ENCODE results near the gene DENND1A.

Gene DENND1A

DNA sequence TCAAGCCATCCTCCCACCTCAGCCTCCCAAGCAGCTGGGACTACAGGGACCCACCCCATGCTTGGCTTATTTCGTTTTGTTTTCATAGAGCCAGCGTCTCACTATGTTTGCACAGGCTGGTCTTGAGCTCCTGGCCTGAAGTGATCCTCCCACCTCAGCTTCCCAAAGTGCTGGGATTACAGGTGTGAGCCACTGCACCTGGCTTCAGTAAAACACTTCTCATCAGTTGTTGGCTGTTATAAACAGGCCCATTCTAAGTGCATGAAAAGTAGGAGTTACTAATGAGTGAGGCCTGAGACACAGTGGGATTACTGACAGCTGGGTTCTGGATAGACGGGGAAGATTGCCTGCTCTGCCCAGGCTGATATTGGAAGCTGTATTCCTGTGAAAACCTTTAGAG, 570.4 kb downstream of the DENND1A start:
- no peak for DNase-seq (ENCODE audit: low spot score)
- H3K27ac ChIP-seq: no peak overlapping the region

DNA sequence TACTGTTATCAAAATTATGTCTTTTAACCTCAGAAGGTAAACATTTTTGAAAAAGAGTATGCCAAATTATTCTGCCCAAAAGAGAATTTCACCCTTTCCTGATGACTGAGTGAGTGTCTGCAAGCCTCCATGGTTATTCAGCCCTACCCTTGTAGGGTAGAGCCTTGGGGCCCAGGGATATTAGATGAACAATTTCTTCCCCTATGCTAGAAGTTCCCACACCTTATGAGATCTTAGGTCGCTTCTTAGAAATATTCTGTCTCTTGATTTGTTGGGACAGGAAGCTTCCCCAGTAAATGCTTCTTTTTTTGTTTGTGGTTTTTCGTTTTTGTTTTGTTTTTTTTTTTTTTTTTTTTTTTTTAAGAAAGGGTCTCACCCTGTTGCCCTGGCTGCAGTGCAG, 570.8 kb downstream of the DENND1A start:
- no peak for DNase-seq (ENCODE audit: low spot score)
- Histone ChIP-seq H3K27ac (no peak overlapping the region), H3K4me3 (no peak overlapping the region)
- TF ChIP-seq CTCF (IDR thresholded peaks at IDR 0.05): no peak

More for the DNA sequence above, 570.4 kb downstream of the DENND1A start:
- H3K4me3 ChIP-seq: no peak overlapping the region
- TF ChIP-seq CTCF (IDR thresholded peaks at IDR 0.05): no peak

- no peak overlapping the region for H3K4me3 ChIP-seq
- TF ChIP-seq CTCF (IDR thresholded peaks at IDR 0.05): no peak
- H3K27ac ChIP-seq: no peak overlapping the region
- DNase-seq (ENCODE audit: low spot score): no peak
Observed at GRCh38 chr9:123358181-123358905, 571.6 kb downstream of the DENND1A start.

- no peak for TF ChIP-seq CTCF (IDR thresholded peaks at IDR 0.05)
- H3K4me3 ChIP-seq: no peak overlapping the region
- no peak overlapping the region for H3K27ac ChIP-seq
Observed at GRCh38 chr9:123357743-123358059, 572.2 kb downstream of the DENND1A start.

DNA sequence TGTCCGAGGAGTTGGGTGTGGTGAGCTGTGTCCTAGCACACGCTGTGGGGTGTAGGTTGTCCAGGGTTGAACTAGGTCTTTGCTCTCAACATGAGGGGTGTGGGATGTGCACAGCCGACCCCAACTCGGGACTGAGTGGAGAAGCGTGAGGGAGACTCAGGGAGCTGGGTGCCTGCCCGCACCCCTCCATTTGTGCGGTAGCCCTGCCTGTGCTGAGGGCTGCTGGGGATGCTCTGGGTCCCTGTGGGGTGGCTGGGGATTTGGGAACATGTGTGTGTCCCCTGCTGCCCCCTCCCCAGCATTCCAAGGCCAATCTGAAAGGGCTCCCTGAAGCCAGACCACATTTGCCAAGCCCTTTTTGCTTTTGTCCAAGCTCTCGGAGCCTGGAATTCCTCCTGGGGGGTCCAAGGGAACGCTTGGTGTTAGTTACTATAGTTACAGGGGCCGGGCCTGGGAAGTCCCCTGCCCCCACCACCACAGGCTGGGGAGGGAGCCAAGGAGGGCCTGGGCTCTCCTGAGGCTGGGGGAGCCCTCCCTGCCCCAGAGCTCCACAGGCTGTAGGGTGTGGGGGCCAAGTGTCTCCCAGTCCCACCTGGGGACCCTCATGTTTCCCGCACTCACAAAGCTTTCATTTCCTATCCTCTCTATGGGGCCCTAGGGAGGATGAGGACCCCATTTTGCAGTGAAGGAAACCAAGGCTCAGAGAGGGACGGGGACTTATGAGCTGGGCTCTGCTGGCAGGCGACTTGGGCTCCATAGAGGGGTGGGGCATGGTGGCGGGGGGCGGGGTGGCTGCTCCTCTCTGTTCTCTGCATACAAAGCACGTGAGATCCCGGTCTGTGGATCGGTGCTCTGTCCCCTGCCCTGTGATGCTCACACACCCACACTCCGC, 572.8 kb downstream of the DENND1A start:
- H3K27ac ChIP-seq: no peak overlapping the region
- DNase-seq (ENCODE audit: low spot score): no peak

More at GRCh38 chr9:123357743-123358059, 572.2 kb downstream of the DENND1A start:
- DNase-seq (ENCODE audit: low spot score): no peak

DNA sequence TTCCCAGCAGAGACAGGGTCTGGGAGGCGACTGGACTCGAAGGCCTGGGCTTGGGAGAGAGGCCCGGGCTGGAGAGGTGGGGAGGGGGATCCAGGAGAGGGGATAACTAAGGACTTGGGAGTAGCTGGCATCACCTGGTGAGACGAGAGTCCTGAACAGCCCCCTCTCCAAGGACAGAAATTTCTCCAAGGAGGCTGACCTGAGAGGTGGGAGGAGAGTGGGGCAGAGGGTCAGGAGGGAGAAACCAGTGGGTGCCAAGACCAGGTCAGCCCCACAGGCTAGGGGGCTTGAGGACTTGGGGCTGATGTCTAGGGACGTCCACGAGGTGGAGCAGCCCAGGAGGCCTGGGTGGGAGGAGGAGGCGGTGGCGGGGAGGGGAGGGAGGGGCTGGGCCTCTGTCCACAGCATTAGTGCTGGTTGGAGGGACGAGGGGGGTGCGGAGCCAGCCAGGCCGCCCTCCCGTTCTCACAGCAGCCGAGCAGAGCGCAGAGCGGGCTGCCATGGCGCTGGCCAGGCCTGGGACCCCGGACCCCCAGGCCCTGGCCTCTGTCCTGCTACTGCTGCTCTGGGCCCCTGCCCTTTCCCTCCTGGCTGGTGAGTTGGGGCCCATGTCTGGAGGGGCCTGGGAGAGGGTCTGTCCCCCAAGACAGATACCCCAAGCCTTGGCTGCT, 574.0 kb downstream of the DENND1A start, which contains the start of gene CRB2:
CRB2 (plus strand) TSS at position 437 of the 671 bp plus-strand sequence; CDS start at position 501, 64 bp downstream.
- DNase-seq (ENCODE audit: low spot score): no peak
- H3K27ac ChIP-seq: no peak within 1 kb of the TSS
- no peak within 1 kb of the TSS for H3K4me3 ChIP-seq
- no peak for TF ChIP-seq CTCF (IDR thresholded peaks at IDR 0.05)

More for the DNA sequence above, 572.8 kb downstream of the DENND1A start:
- no peak for TF ChIP-seq CTCF (IDR thresholded peaks at IDR 0.05)
- H3K4me3 ChIP-seq: no peak overlapping the region

Data from coronary artery (tissue), 2 donors.